ENCODE results near the gene LMNA.
"Not testable (repeated sequence)": the region's sequence is repeated elsewhere in the genome, so short reads cannot be mapped to it uniquely, and the experiment has no call there.

LMNA gene

DNA sequence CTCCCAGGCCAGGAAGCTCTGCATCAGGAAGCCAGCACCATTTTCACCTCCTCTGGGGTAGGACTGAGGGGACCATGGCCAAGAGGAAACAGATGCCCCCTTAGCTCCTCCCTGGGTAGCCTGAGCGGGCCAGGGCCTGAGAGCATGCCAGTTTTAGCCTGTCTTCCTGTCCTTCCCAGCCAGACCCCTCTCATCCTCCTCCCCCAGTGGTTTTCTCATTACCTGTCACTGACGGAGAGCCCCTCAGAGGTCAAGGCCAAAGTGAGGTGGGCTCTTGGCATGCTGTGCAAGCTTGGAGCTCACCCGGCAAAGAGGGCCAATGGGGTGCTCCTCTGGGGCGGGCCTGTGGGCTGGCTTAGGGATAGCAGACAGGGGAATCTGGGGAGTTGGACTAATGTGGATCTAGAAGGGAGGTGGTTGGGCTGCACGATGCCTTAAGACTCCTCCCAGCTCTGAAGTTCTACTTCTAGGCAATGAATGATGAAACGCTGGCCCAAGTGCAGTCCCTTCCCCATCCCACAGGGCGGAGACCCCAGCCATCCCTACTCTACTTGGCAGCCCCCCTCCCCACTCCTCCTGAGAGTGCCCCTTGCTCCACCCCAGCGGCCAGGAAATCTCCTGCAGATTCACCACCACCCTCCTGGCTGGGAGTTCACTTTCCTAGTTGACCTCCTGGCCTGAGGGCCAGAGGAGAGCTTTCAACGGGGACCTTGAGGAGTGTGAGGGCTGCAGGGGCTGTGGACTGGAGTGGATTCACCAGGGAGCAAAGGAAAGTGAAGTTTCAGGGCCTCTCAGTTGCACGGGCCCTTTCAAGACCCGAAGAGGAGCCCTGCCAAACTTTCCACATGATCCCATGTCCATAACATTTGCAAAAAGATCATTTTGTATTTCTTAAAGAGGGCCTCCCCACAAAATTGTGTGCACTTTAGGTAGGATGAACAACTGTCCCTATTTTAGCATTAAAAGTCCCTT lies 9.4 kb upstream of the LMNA start:
- no peak for DNase-seq

GRCh38 chr1:156106624-156107488 lies 7.7 kb upstream of the LMNA start:
- DNase-seq, result no peak

- DNase-seq, result no peak
Measured at GRCh38 chr1:156108057-156108456, 6.5 kb upstream of the LMNA start.

GRCh38 chr1:156108664-156109241 lies 5.8 kb upstream of the LMNA start:
- no peak for DNase-seq

- DNase-seq, result no peak
Measured at GRCh38 chr1:156110252-156110651, 4.3 kb upstream of the LMNA start.

DNA sequence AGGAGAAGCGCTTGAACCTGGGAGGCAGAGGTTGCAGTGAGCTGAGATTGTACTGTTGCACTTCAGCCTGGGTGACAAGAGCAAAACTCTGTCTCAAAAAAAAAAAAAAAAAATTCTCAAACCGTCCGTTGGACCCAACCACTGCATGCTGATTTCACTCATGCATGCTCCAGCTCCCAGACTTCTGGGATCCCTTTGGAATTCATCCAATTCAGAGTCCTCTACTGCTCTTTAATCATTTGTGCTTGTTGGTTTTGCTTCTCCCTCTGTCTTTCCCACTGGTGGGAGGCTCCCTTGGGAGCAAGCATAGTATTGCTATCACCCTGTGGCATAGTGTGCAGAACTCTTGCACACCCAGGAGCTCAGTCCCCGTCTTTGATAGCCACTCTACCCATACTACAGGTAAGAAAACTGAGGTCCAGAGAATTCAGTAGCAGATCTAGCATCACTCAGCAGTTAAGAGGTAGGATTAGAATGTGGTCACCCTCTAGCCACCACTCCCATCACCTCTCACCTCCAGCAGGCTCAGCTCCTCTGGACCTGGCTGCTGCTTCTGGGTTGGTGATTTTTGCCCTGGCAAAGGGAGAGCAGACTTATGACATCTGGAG lies 3.1 kb upstream of the LMNA start:
- DNase-seq, result no peak

DNA sequence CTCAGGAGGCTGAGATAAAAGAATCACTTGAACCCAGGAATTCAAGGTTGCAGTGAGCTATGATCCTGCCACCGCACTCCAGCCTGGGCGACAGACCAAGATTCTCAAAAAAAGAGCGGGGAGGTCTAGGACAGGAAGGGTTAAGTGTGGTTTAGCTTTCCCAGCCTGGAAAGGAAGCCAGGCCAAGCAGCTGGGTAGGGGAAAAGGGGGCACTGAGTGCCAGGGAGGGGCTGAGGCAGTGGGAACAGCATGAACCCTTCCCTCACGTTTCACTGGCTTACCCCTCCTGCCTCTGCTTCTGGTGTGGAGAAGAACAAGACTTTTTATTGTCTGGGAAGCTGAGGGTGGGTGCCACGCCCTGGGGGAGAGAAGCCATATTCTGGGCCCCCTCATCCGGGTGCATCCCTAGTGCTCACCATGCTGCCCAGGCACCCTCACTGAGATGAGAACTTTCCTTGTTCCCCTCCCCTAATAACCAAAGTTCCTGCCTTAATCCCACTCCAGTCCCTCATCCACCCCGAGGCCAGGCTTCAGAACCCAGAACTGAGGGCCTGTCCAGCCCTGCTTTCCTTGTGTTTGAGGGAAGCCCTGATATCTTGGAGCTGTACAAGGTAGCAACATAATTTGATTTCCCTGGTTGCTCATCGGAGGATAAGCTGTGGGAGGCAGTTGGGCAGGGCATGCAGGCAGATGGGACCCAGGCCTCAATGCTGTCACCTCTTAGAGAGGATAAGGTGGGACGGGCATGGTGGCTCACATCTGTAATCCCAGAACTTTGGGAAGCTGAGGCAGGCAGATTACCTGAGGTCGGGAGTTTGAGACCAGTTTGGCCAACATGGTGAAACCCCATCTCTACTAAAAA lies 2.0 kb upstream of the LMNA start:
- DNase-seq, result no peak

DNA sequence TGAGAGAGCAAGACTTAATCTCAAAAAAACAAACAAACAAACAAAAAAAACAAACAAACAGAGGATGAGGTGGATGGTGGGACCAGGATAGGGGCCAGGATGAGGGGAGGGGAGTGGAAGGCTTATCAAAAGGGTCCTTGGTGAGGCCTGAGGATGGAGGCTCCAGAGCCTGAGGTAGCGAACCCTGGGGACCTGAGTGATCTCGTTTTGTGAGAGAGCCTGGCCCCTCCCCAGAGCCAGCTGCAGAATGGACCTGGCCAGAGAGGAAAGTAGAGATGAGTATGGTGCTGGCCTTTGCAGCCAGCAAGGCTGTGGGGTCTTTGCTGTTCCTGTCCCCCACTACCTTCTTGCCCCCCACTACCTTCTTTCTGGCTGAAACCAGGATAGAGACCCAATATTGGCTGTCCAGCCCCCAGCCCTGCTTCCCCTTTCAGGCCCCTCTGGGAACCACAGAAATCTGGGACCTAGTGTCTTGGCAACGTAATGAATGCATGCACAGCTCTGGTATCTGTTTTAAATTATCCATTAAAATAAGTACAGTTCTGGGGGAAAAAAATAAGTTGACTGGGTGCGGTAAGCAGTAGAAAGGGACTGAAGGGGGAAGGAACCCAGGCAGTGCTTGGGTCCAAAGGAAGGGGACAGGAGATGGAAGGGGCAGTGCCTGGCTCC lies 1.1 kb upstream of the LMNA start:
- no peak for DNase-seq

GRCh38 chr1:156114919-156115513 lies 505 bp downstream of the LMNA start:
- no peak for DNase-seq

DNA sequence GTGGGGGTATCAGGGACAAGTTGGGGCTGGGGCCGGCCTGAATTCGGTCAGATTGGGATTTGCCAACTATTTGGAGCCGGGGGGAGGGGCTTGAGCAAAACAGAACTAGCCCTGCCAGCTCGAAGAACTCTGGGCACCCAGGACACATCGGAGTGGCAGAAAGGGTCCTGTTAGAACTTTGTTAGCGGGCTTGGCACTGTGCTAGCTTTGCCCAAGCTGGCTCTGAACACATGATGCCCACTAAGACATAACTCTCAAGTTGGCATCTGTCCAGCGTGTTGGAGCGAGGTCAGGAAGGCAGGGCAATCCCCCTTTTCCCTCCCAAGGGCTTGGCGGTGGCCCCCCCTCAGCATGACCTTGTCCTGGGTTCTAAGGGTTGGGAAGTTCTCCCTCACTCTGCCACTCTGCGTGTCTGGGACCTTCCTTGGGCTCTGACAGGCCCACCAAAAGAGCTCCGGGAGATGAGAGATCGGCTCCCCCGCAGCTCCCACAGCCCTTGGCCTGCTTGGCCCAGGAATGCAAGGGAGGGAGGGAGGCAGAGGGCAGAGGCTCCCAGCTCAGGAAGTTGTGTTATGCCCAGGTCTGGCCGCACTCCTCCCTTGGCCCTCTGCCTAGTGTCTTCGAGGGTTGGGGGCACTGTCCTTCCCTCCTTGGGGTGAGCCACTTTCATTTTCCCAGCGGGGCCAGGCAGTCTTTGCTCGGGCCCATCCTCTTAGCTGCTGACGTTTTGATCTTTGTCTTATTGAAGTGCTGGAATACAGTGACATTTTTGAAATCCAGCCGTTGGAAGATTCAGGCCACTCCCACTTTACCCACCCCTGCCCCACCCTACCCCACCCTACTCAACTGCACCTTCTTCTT lies 1.2 kb downstream of the LMNA start:
- DNase-seq, result no peak

GRCh38 chr1:156116731-156117130 lies 2.2 kb downstream of the LMNA start:
- DNase-seq, result not testable (repeated sequence)

- no peak for DNase-seq
Measured at GRCh38 chr1:156117414-156118176, 3.1 kb downstream of the LMNA start.

- no peak for DNase-seq
Measured at GRCh38 chr1:156118177-156118868, 3.8 kb downstream of the LMNA start.

- no peak for DNase-seq
Measured at GRCh38 chr1:156119503-156120209, 5.1 kb downstream of the LMNA start.

- no peak for DNase-seq
Measured at GRCh38 chr1:156120318-156120717, 5.8 kb downstream of the LMNA start.

DNA sequence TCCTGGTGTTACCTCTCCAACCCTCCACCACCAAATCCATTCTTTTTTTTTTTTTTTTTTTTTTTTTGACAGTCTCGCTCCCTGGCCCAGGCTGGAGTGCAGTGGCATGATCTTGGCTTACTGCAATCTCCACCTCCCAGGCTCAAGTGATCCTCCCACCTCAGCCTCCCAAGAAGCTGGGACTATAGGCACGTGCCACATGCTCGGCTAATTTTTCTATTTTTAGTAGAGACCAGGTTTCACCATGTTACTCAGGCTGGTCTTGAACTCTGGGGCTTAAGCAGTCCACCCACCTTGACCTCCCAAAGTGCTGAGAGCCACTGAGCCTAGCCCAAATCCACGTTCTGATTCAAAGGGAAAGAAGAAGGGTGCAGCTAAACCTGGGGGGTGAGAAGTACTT lies 6.5 kb downstream of the LMNA start:
- DNase-seq, result not testable (repeated sequence)

GRCh38 chr1:156121457-156121856 lies 6.9 kb downstream of the LMNA start:
- DNase-seq, result no peak

GRCh38 chr1:156122086-156122485 lies 7.6 kb downstream of the LMNA start:
- no peak for DNase-seq
